ENCODE measurements around the gene ABCC4.

Gene ABCC4

GRCh38 chr13:95150555-95150954, 150.7 kb downstream of the ABCC4 start:
- DNase-seq, result no peak

- DNase-seq, result no peak
Measured at GRCh38 chr13:95146486-95146885, 154.8 kb downstream of the ABCC4 start.

- DNase-seq, result no peak
Measured at GRCh38 chr13:95145587-95145986, 155.7 kb downstream of the ABCC4 start.

DNA sequence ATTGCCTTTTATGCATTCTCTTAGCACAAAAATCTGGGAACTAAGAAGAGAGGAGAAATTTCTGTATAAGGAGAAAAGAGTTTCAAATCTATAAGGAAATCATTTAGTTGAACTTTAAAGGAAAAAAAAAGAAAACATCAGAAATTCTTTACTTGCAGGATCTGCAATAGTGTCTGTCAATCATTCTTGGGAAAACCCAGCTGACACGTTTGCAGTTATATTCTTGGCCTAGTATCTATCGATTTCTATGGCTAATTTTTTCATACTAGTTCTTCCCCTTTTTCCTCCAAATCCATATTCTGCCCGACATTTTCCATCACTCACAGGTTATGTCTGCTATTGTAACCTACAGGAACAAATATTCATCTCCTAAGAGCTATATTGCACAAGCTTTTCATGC, 160.7 kb downstream of the ABCC4 start:
- no peak for DNase-seq

GRCh38 chr13:95138876-95139585, 162.2 kb downstream of the ABCC4 start:
- DNase-seq, result no peak

- no peak for DNase-seq
Measured at GRCh38 chr13:95137096-95137495, 164.2 kb downstream of the ABCC4 start.

DNA sequence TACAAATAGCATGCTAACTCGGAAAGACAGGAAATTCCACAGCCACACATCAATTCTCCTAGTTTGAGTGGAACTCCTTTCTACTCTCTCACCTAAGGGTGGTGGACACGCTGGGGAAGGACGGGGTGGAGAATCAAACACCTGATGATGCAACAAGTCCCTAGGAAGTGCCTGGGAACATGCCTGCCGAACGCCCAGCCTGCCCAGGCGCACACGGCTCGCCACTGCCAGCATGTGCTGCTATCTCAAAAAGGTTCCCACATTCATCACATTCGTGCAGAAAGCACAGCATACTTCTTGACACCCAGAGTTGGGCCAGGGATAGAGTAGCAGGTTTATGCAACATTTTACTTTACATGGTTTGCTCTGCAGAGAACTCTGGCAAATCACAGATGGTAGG, 164.6 kb downstream of the ABCC4 start:
- no peak for DNase-seq

GRCh38 chr13:95133498-95133897, 167.8 kb downstream of the ABCC4 start:
- DNase-seq, result no peak

- DNase-seq, result no peak
Measured at GRCh38 chr13:95129004-95129403, 172.2 kb downstream of the ABCC4 start.

DNA sequence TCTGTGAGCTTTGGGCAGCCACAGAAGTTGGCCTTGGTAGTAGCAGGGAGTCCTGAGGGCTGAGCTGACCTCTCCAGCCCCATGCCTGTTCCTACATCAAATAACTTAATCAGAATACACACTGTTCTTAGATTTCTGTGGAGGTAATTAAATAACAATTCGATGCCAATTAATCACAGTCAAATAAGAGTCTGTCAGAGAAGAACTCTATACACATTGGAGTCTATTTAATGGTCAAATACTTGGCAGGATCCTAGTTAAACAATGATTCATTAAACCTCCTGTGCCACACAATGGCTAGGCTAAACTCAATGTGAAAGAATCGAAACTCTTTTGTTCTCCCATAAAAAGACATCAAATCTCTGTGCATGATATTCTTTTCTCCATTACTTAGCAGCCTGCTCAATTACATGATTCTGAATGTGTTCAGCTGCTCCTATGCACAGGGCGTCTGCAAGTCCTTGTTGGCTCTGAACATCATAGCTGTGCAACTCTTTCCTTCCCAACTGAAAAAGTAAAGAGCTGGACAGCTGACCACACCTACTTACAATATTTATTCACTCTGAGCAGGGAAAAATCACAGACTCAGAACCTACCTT, 173.1 kb downstream of the ABCC4 start:
- no peak for DNase-seq

DNA sequence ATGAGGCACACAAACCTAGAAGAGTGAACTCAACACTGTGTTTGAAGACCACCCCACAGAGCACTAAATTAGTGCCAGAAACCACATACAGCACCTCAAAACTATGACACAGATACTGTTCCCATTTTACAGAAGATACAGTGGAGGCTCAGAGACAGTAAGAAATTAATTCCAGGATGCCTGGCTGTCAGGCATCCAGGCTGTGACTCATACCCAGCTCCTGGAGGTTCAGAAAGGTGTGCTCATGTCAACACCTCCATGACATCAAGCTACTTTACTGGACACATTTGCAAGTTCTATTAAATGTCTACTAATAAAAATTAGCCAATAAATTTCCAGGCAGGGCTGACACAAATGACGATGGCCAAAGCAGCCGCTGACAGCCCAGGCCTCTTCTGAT, 176.3 kb downstream of the ABCC4 start:
- no peak for DNase-seq

GRCh38 chr13:95123726-95124125, 177.5 kb downstream of the ABCC4 start:
- DNase-seq, result no peak

DNA sequence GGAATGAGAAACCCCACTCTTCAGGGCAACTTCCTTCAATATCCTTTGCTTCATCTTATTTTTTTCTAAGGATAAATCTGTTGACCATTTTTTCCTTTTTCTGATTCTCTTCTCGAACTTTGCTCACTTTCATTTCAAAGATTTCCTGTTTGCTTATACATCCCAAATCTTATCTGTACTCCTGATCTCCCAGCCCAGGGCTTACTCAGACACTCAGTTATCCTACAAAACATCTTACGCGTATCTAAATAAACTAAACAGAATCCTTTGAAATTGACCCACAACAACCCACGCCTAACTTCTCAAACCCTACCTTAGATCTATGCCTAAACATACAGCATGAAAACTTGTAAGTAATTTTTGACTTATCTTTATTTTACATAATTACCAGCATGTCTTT, 179.2 kb downstream of the ABCC4 start:
- no peak for DNase-seq

- no peak for DNase-seq
Measured at GRCh38 chr13:95121516-95121915, 179.7 kb downstream of the ABCC4 start.

DNA sequence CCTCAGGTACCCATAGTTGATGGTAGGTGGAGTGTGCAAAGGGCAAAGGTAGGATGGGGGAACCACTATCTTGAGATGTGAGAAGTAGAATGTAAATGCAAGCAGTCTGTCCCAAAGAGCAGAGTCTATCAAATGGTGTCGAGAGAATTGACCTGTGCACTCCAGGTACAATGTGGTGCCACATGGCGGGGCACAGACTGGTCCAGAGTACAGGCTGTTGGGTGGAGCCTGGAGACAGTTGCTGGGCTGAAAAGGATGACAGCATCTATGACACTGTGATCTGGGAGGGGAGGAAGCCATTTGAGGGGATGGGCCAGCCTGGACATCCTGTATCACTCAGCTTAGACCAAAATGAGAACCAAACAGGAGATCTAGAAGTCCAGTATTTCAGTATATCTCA, 180.6 kb downstream of the ABCC4 start:
- no peak for DNase-seq

DNA sequence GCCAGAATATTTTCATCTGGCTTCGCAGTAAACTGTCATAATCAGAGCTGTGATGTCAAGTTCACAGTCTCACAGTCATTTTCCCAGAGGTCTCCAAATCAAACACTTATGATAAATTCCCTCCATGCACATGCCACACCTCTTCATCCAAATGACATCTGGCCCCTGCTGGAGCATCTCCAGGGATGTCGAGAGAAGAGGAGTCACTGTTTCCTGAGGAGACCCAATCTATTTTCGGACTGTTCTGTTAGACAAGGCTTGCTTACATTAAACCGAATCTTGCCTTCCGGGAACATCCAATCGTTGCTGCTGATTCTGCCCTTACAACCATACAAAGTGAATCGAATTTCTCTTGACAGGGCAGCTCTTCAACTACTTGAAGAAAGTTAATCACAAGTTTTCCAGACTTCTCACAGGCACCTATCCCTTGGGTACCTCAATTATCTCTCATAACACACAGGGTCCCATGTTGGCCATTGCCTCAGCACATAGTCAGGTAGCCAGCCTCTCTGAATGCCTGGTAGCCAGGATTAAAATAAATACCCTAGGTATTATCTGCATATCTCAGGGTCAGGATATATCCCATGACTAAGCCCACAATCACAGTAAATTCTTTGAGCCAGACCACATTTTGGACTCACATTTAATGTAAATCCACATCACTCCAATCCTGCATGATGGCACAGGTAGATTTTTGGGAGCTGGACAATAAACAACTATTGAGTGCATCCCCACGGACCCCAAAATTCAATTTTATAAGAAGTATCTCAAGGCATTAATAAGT, 182.5 kb downstream of the ABCC4 start:
- DNase-seq, result no peak

- DNase-seq, result no peak
Measured at GRCh38 chr13:95117092-95117491, 184.2 kb downstream of the ABCC4 start.

GRCh38 chr13:95115525-95115924, 185.7 kb downstream of the ABCC4 start:
- no peak for DNase-seq

- DNase-seq, result no peak
Measured at GRCh38 chr13:95113601-95114000, 187.7 kb downstream of the ABCC4 start.

GRCh38 chr13:95112883-95113282, 188.4 kb downstream of the ABCC4 start:
- no peak for DNase-seq

DNA sequence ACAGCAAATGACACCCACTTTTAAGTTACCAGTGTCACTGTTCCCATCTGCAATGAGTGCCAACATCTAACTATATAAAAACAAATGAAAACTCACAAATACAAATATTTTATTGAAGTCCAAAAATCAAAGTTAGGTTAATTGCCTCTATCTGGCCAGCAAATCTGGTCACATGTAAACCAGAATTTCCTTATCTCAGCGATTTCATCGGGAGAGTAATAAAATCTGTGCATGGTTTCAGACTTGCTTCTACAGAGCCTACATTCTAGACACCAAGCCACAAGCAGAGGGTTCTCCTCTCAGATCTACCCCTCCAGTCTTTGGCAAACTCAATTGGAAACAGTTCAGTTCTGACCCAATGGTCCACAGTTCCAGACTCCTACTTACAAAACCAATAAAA, 189.6 kb downstream of the ABCC4 start:
- no peak for DNase-seq

- DNase-seq, result no peak
Measured at GRCh38 chr13:95106562-95106961, 194.7 kb downstream of the ABCC4 start.

GRCh38 chr13:95100525-95101433, 200.5 kb downstream of the ABCC4 start:
- no peak for DNase-seq
